GM23338 (cell line): Measurements from ENCODE around the gene RBM28. TPM values are rescaled to one million over a fixed set of nuclear protein-coding genes. Genes with fewer than 3 reads are reported as not detected.

Experiments used
- ATAC-seq: fragments of 200-7000 bp; cut with Tn5 transposase; 3 replicates; pipeline ENCODE4 v1.9.1; 2020
- DNase-seq: peaks from one replicate; pipeline ENCODE4 v3.0.0-alpha.2; 2015; ENCODE audit warnings: low spot score
- H2AFZ ChIP-seq: fragments of 200-600 bp; sonication (generic); 2 replicates; pipeline ENCODE4 v1.8.0; 2016; ENCODE audit warnings: antibody characterized with exemption, mild to moderate bottlenecking, moderate library complexity
- H3F3A ChIP-seq: fragments of 200-600 bp; sonication (generic); replicated peaks from 2 replicates; pipeline ENCODE4 v1.8.0; 2017; ENCODE audit warnings: antibody characterized with exemption, mixed run types, low read depth
- H3K27ac ChIP-seq: fragments of 200-600 bp; sonication (generic); 2 replicates; pipeline ENCODE4 v1.6.1; 2016; ENCODE audit warnings: low read depth
- H3K27me3 ChIP-seq: fragments of 200-600 bp; sonication (generic); 2 replicates; pipeline ENCODE4 v1.8.0; 2016; ENCODE audit warnings: mild to moderate bottlenecking, mixed run types, moderate library complexity; ENCODE audit not compliant: insufficient read depth
- H3K36me3 ChIP-seq: fragments of 200-600 bp; sonication (generic); 2 replicates; pipeline ENCODE4 v1.8.0; 2016; ENCODE audit warnings: mild to moderate bottlenecking; ENCODE audit not compliant: insufficient read depth
- H3K4me1 ChIP-seq: fragments of 200-600 bp; sonication (generic); 2 replicates; pipeline ENCODE4 v1.8.0; 2016; ENCODE audit warnings: mild to moderate bottlenecking, moderate library complexity; ENCODE audit not compliant: insufficient read depth
- H3K4me2 ChIP-seq: fragments of 200-600 bp; sonication (generic); 2 replicates; pipeline ENCODE4 v1.7.1; 2017; ENCODE audit warnings: mixed run types
- H3K4me3 ChIP-seq: fragments of 200-600 bp; sonication (generic); 2 replicates; pipeline ENCODE4 v1.6.1; 2016; ENCODE audit warnings: mixed run types
- H3K79me2 ChIP-seq: fragments of 200-600 bp; sonication (generic); replicated peaks from 2 replicates; pipeline ENCODE4 v1.8.0; 2017; ENCODE audit warnings: mild to moderate bottlenecking; ENCODE audit not compliant: insufficient read depth
- H3K9me2 ChIP-seq: fragments of 200-600 bp; sonication (generic); 2 replicates; pipeline ENCODE4 v1.8.0; 2017; ENCODE audit not compliant: insufficient read depth
- H4K20me1 ChIP-seq: fragments of 200-600 bp; sonication (generic); replicated peaks from 2 replicates; pipeline ENCODE4 v1.8.0; 2017; ENCODE audit warnings: mild to moderate bottlenecking; ENCODE audit not compliant: insufficient read depth
- H3K27ac Mint-ChIP-seq: 2 replicates; pipeline ENCODE4 v1.8.0; 2020; ENCODE audit warnings: inconsistent platforms, mild to moderate bottlenecking, moderate library complexity, mixed read lengths
- H3K27me3 Mint-ChIP-seq: 3 replicates; pipeline ENCODE4 v1.8.0; 2022; ENCODE audit warnings: low read depth, mild to moderate bottlenecking, moderate library complexity, mixed read lengths, inconsistent platforms; ENCODE audit not compliant: insufficient read depth, poor library complexity
- H3K36me3 Mint-ChIP-seq: 3 replicates; pipeline ENCODE4 v1.8.0; 2021; ENCODE audit warnings: low read depth, mild to moderate bottlenecking, inconsistent platforms, moderate library complexity, mixed read lengths
- H3K4me1 Mint-ChIP-seq: 3 replicates; pipeline ENCODE4 v1.8.0; 2020; ENCODE audit warnings: mild to moderate bottlenecking, inconsistent platforms, mixed read lengths
- H3K4me3 Mint-ChIP-seq: 3 replicates; pipeline ENCODE4 v1.8.0; 2021; ENCODE audit warnings: moderate library complexity, mild to moderate bottlenecking, inconsistent platforms, mixed read lengths
- H3K9me3 Mint-ChIP-seq: 3 replicates; pipeline ENCODE4 v1.8.0; 2020; ENCODE audit warnings: moderate library complexity, mild to moderate bottlenecking, inconsistent platforms, mixed read lengths
- CREB1 ChIP-seq: fragments of 250-450 bp; sonication (Bioruptor Pico); IDR thresholded peaks from 2 replicates; pipeline ENCODE4 v1.5.0; 2020; ENCODE audit warnings: low read depth, mild to moderate bottlenecking, moderate library complexity
- CTCF ChIP-seq, 2 experiments: fragments of 200-600 bp in 1 of 2; sonication (generic) in 1 of 2; conservative IDR thresholded peaks; 2 replicates each; pipeline versions ENCODE4 v1.5.1 to v1.6.1; 2016 to 2017; ENCODE audit warnings: antibody characterized with exemption in 2 of 2, low read depth in 2 of 2, mild to moderate bottlenecking in 2 of 2, moderate library complexity in 1 of 2
- EZH2phosphoT487 ChIP-seq: fragments of 200-600 bp; sonication (generic); IDR thresholded peaks from one replicate; pipeline ENCODE4 v1.8.1; 2018; ENCODE audit warnings: antibody characterized with exemption; ENCODE audit not compliant: unreplicated experiment
- POLR2AphosphoS5 ChIP-seq: IDR thresholded peaks from 2 replicates; pipeline ENCODE4 v1.6.1; 2016; ENCODE audit warnings: antibody characterized with exemption, low read depth
- REST ChIP-seq: IDR thresholded peaks from one replicate; pipeline ENCODE4 v1.6.1; 2018; ENCODE audit warnings: antibody characterized with exemption; ENCODE audit not compliant: unreplicated experiment
- STAT1 ChIP-seq: IDR thresholded peaks from one replicate; pipeline ENCODE4 v1.6.1; 2016; ENCODE audit warnings: antibody characterized with exemption; ENCODE audit not compliant: unreplicated experiment
- ZNF114 ChIP-seq: fragments of 250-450 bp; sonication (Bioruptor Pico); IDR thresholded peaks from 2 replicates; pipeline ENCODE4 v1.5.0; 2020; ENCODE audit warnings: mild to moderate bottlenecking, moderate library complexity
- ZNF331 ChIP-seq: fragments of 250-450 bp; sonication (Bioruptor Pico); IDR thresholded peaks from 2 replicates; pipeline ENCODE4 v1.5.0; 2020; ENCODE audit warnings: low read depth, mild to moderate bottlenecking, moderate library complexity
- ZNF462 ChIP-seq: fragments of 250-450 bp; sonication (Bioruptor Pico); IDR thresholded peaks from 2 replicates; pipeline ENCODE4 v1.5.0; 2020; ENCODE audit warnings: mild to moderate bottlenecking, moderate library complexity
- polyA plus RNA-seq: library from polyadenylated mRNA; unstranded; fragments of >200 nt; fragmentation: Nextera tagmentation; extraction: Ambion mirVana; gene quantifications from 2 replicates; pipeline ENCODE4 v1.2.1, GENCODE V29; 2016
- total RNA-seq: library from RNA; depleted of rRNA; stranded (reverse); fragments of >200 nt; shearing (Covaris generic); gene quantifications from 2 replicates; pipeline ENCODE4 v1.2.3, GENCODE V29; 2014

The RBM28 gene
- total and polyA plus RNA-seq, 2 experiments from 2014 or later = 24.3 to 87.5 TPM

- TF ChIP-seq ZNF462 (CRISPR knock-in tag) = no peak
- no peak for TF ChIP-seq POLR2AphosphoS5
- no peak for TF ChIP-seq CTCF (conservative IDR thresholded peaks at IDR 0.05; ENCODE audit: low read depth in 2 of 2)
- no peak for TF ChIP-seq STAT1
- TF ChIP-seq CREB1 = no peak
- TF ChIP-seq ZNF331 = no peak
Measured at GRCh38 chr7:128365432-128365831, 21.7 kb upstream of the RBM28 start (continued).

- no peak overlapping the region for H3K27ac ChIP-seq
- ATAC-seq (no peak), DNase-seq (no peak)
- H3K36me3 Mint-ChIP-seq = no peaks in the 10 kb centered on the region; the same call in 2 of the 3 replicates
- H3F3A ChIP-seq = no peaks in the 10 kb centered on the region; the same call in none of the 2 replicates
- no peaks in the 10 kb centered on the region for H3K9me2 ChIP-seq
- H3K27ac Mint-ChIP-seq = no peak overlapping the region
- H4K20me1 ChIP-seq = 0 out of 2 replicates have a peak, but pooled peaks cover 4% of the 10 kb centered on the region
- H3K36me3 ChIP-seq = no peaks in the 10 kb centered on the region
- peaks cover 93% of the 10 kb centered on the region for H3K27me3 ChIP-seq
- H3K27me3 Mint-ChIP-seq = peaks cover 61% of the 10 kb centered on the region
- H3K9me3 Mint-ChIP-seq = no peaks in the 10 kb centered on the region; the same call in 2 of the 3 replicates
- no peak overlapping the region for H3K4me3 Mint-ChIP-seq
- H2AFZ ChIP-seq = no peak overlapping the region
- no peak overlapping the region for H3K4me3 ChIP-seq
- H3K79me2 ChIP-seq = no peaks in the 10 kb centered on the region
- peaks cover 5% of the 10 kb centered on the region for H3K4me1 ChIP-seq
- peaks cover 17% of the 10 kb centered on the region; the same call in 2 of the 3 replicates for H3K4me1 Mint-ChIP-seq
- H3K4me2 ChIP-seq = no peak overlapping the region
- TF ChIP-seq EZH2phosphoT487 = no peak
- no peak for TF ChIP-seq REST
- TF ChIP-seq ZNF114 (CRISPR knock-in tag) = no peak
- TF ChIP-seq CREB1 = no peak
Measured at GRCh38 chr7:128364166-128364870, 20.6 kb upstream of the RBM28 start.
